HG03095 (cell line): ENCODE results near the gene KIF3B.
A peak's percentile ranks its signal among the peaks of the same experiment; 100 is the strongest.
"Not testable (repeated sequence)": the region's sequence is repeated elsewhere in the genome, so short reads cannot be mapped to it uniquely, and the experiment has no call there.

Experiments
- ATAC-seq: cut with Tn5 transposase; IDR thresholded peaks from one replicate; pipeline ENCODE4 v1.9.1; 2021; ENCODE audit warnings: moderate library complexity; ENCODE audit not compliant: unreplicated experiment

The KIF3B gene

DNA sequence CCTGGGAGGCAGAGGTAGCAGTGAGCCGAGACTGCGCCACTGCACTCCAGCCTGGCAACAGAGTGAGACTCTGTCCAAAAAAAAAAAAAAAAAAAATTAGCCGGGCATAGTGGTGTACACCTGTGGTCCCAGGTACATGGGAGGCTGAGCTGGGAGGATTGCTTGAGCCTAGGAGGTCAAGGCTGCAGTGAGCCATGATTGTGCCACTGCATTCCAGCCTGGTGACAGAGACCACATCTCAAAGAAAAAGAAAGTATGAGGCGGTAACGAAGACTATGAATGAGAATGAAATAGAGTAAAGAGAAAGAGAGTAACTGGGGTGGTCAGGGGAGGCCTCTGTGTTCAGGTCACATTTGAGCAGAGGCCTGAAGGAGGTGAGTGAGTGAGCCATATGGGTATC lies 31.2 kb upstream of the KIF3B start:
- ATAC-seq: not testable (repeated sequence)

DNA sequence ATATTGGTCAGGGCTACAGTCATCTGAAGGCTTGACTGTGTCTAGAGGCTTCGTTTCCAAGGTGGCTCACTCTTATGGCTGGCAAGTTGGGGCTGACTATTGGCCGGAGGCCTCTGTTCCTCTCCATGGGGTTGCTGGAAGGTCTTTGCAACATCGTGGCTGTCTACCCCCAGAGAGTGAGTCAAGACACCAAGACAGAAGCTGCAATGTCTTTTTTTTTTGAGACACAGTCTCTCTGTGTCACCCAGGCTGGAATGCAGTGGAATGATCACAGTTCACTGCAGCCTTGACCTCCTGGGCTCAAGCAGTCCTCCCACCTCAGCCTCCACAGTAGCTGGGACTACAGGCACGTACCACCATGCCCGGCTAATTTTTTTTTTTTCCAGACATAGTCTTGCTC lies 29.4 kb upstream of the KIF3B start:
- ATAC-seq: no peak

- no peak for ATAC-seq
Measured at GRCh38 chr20:32249030-32249738, 28.3 kb upstream of the KIF3B start.

GRCh38 chr20:32251470-32251869 lies 26.0 kb upstream of the KIF3B start:
- ATAC-seq: no peak

DNA sequence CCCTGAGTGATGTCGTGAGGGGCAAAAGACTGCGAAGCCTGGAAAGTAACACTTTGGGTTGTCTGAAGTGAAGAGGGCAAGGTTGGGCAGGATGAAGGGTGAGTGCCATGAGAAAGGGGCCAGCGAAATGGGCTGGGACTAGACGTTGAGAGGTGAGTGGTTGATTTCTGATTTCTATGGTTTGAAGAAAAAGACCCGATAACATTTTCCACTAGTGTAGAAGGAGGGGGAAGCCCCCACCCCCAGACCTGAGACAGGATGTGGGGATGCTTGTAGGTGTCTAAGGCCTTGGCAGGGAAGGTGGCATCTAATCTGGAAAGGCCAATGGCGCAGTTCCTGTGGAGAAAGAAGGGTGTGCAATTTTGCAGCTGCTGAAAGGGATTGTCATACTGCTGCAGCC lies 25.3 kb upstream of the KIF3B start:
- ATAC-seq: no peak

- not testable (repeated sequence) for ATAC-seq
Measured at GRCh38 chr20:32260973-32261372, 16.5 kb upstream of the KIF3B start.

DNA sequence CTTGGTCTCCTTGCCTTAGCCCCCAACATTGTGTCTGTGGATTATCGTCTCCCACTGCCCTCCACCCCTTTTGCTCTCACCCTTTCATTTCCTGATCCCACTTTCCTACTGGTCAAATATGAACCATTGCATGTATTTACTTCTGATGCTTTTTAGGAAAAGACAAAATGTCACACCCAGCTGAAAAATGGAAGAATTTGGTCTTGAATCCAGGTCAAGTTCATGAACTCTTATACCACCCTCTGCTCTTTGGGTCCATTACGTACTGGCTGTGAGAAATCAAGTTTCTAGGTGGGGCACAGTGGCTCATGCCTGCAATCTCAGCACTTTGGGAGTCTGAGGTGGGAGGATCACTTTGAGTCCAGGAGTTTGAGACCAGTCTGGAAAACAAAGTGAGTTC lies 15.8 kb upstream of the KIF3B start:
- ATAC-seq: no peak

DNA sequence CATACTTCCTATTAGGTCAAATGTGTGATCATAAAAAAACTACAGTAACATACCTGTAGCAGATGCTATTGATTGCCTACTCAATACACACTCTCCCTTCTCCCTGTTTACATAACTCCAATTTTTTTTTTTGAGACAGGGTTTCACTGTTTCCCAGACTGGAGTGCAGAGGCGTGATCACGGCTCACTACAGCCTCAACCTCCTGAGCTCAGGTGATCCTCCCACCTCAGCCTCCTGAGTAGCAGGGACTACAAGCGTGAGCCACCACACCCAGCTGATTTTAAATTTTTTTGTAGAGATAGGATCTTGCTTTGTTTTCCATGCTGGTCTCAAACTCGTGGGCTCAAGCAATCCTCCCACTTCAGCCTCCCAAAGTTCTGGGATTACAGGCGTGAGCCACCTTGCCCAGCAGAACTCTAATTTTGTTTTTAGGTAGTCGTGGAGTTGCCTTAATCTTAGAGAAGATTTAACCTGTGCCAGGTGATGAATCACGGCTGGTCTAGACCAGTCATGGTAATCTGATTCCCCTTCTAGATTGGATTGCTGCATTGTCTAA lies 14.0 kb upstream of the KIF3B start:
- ATAC-seq: no peak

- ATAC-seq: no peak
Measured at GRCh38 chr20:32271620-32272019, 5.8 kb upstream of the KIF3B start.

DNA sequence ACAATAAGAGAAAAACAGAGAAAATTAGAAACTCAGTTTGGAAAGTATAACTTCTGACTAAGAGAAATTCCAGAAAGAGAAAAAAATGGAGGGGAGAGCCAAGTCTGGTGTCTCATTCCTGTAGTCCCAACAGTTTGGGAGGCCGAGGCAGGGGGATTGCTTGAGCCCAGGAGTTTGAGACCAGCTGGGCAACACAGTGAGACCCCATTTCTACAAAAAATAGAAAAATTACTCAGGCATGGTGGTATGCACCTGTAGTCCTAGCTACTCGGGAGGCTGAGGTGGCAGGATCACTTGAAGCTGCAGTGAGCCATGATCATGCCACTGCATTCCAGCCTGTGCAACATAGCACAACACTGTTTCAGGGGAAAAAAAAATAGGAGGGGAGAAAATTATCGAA lies 3.1 kb upstream of the KIF3B start:
- no peak for ATAC-seq

DNA sequence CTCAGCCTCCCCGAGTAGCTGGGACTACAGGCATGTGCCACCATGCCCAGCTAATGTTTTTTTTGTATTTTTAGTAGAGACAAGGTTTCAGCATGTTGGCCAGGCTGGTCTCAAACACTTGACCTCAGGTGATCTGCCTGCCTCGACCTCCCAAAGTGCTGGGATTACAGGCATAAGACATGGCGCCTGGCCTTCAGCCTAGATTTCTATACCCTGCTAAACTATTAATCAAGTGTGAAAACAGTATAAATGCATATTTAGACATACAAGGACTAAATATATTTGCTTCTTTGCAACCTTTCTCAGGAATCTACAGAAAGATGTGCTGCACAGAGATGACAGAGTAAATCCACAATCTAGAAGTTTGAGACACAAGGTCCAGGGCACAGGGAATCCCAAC lies 2.3 kb upstream of the KIF3B start:
- ATAC-seq: not testable (repeated sequence)

GRCh38 chr20:32278199-32278643 lies 770 bp downstream of the KIF3B start:
- ATAC-seq: peak; percentile 58

DNA sequence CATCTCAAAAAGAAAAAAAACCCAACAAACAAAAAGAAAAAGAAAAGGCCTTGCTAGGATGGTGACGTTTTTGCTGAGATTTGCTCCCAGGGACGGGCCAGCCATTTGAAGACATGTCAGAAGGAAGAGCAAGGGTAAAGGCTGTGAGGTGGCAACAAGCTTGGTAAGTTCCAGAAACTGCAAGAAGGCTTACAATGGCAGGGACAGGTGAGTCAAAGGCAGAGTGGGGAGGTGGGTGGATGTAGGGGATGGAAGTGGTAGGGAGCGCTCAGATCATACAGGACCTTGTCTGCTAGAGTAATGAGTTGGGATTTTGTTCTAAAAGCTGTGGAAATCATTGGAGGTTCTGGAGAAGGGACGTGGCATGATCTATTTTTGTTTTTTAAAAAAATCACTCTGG lies 4.3 kb downstream of the KIF3B start:
- ATAC-seq: no peak

- ATAC-seq: no peak
Measured at GRCh38 chr20:32282461-32282860, 5.0 kb downstream of the KIF3B start.

DNA sequence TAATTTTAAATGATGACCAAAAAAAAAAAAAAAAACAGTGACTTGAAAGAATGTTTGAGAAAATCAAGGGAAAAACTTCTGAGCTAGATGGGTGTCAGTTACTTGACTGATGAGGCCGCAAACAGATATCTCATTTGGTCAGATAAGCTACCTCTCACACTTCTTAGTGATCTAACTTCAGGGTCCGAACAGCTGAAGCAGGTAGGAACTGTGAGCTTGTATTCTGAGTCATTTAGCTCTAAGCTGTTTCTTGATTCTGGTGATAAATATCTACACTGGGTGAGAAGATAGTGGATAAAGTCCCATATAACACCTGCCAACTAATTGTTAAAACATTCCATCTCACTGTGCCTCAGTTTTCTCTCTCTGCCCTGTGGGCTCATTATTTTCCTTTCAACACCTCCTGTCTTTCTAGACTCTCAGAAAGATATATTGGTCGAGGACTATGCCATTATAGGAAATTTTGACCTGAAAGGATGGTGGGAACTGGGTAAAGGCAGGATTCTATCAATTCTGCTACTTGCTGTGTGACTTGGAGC lies 7.7 kb downstream of the KIF3B start:
- no peak for ATAC-seq

- ATAC-seq: peak; percentile 53
Measured at GRCh38 chr20:32285621-32286371, 8.3 kb downstream of the KIF3B start.

- ATAC-seq: no peak
Measured at GRCh38 chr20:32287231-32287638, 9.8 kb downstream of the KIF3B start.

- no peak for ATAC-seq
Measured at GRCh38 chr20:32288225-32288849, 10.9 kb downstream of the KIF3B start.

- ATAC-seq: not testable (repeated sequence)
Measured at GRCh38 chr20:32289299-32289660, 11.8 kb downstream of the KIF3B start.

- ATAC-seq: no peak
Measured at GRCh38 chr20:32289661-32290431, 12.4 kb downstream of the KIF3B start.

DNA sequence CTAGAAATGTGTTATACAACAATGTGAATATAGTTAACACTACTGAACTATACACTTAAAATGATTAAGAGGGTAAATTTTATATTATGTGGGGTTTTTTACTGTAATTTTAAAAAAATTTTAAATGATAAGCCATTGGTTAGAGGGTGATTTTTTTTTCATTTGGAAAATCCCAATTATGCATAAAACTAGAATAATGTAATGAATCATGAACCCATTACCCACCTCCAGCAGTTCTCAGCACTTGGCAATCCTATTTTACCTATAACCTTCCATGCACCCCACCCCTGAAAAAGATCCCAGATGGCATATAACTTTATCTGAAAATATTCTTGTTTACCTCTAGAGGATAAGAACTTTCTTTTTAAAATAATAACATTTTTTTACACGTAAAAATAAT lies 13.7 kb downstream of the KIF3B start:
- no peak for ATAC-seq
